GM12873 (cell line): Measurements from ENCODE around the gene KCNH2.

Experiments
- TF ChIP-seq, protein P1 (sequence below): IDR thresholded peaks from 2 replicates; pipeline ENCODE4 v1.5.1; 2012; ENCODE audit warnings: low read depth, mild to moderate bottlenecking, moderate library complexity, low read length, control low read depth; ENCODE audit not compliant: insufficient read depth; ENCODE audit errors: missing control alignments

KCNH2 gene

DNA sequence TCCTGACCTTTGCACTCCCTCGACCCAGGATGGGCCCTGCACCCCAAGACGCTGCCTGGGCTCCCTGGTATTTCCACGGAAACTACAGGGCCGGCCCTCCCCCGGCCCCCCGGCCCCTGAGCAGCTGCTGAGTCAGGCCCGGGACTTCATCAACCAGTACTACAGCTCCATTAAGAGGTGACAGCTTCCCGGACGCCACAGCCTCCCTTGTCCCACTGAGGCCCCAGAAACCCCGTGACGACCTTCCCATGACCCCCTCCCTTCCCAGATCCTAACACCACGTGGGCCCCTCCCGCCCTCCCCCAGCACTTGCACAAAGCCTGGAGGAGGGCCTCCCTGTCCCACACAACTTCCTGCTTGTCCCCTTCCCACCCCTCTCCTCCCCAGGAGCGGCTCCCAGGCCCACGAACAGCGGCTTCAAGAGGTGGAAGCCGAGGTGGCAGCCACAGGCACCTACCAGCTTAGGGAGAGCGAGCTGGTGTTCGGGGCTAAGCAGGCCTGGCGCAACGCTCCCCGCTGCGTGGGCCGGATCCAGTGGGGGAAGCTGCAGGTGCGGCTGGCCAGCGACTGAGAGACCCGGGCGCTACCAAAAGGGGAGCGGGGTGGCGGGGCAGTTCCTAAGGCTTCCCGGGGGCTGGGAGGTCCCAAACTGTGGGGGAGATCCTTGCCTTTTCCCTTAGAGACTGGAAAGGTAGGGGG is 18.4 kb upstream of the KCNH2 start:
- TF ChIP-seq, protein P1, sequence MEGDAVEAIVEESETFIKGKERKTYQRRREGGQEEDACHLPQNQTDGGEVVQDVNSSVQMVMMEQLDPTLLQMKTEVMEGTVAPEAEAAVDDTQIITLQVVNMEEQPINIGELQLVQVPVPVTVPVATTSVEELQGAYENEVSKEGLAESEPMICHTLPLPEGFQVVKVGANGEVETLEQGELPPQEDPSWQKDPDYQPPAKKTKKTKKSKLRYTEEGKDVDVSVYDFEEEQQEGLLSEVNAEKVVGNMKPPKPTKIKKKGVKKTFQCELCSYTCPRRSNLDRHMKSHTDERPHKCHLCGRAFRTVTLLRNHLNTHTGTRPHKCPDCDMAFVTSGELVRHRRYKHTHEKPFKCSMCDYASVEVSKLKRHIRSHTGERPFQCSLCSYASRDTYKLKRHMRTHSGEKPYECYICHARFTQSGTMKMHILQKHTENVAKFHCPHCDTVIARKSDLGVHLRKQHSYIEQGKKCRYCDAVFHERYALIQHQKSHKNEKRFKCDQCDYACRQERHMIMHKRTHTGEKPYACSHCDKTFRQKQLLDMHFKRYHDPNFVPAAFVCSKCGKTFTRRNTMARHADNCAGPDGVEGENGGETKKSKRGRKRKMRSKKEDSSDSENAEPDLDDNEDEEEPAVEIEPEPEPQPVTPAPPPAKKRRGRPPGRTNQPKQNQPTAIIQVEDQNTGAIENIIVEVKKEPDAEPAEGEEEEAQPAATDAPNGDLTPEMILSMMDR: no peak

GRCh38 chr7:150994838-150995510 is 16.9 kb upstream of the KCNH2 start:
- TF ChIP-seq, protein P1: no peak

DNA sequence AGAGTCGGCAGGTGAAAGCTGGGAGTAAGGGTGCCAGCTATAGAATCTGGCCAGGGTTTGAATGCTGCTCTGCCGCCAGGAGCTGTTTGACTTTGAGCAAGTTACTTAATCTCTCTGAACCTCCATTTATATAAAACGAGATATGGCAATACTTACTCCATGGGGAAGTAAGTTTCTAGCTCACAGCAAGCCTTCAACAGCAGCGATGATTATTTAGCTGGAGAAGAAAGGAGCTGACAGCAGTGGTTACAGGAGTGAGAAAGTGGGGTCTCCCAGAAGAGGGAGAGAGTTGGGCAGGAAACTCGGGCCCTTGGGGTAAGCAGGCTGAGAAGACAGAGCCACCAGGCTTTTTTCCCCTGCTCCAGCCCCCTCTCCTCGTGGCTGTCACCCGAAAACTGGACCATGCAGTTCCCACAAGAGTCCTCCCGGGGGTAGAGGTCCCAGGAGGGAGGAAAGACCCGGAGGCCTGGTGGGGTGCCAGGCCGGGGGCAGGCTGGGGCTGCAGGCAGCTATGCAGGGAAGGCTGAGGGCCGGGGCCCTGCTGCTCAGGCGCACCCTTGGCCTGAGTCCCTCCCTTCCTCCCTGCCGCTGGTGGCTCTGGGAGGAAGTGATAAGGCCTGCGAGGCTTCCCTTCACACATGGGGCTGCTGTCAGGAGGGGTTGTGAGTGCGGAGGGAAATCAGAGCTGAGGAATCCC is 16.2 kb upstream of the KCNH2 start:
- TF ChIP-seq, protein P1: no peak

DNA sequence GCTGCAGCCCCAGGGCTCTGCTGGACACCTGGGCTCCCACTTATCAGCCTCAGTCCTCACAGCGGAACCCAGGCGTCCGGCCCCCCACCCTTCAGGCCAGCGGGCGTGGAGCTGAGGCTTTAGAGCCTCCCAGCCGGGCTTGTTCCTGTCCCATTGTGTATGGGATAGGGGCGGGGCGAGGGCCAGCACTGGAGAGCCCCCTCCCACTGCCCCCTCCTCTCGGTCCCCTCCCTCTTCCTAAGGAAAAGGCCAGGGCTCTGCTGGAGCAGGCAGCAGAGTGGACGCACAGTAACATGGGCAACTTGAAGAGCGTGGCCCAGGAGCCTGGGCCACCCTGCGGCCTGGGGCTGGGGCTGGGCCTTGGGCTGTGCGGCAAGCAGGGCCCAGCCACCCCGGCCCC is 15.4 kb upstream of the KCNH2 start:
- TF ChIP-seq, protein P1: no peak

GRCh38 chr7:150992833-150993302 is 14.7 kb upstream of the KCNH2 start:
- TF ChIP-seq, protein P1: no peak

- TF ChIP-seq, protein P1: no peak
Observed at GRCh38 chr7:150992051-150992640, 14.0 kb upstream of the KCNH2 start.
